HCT116 (cell line): ENCODE measurements around the gene FEM1B. TPM values are rescaled to one million over a fixed set of nuclear protein-coding genes. Genes with fewer than 3 reads are reported as not detected.

Source experiments
- ATAC-seq: fragments of 200-7000 bp; cut with Tn5 transposase; 2 replicates; pipeline ENCODE4 v1.9.1; 2020; ENCODE audit warnings: mild to moderate bottlenecking, moderate library complexity
- BruUV-seq: library from RNA; stranded (reverse); fragments of 400-500 nt; replicated peaks from 2 replicates; lab custom pipeline; 2021; lab: Mats Ljungman, UMichigan
- CTCF ChIA-PET: fragments of 300-600 bp; sonication (Branson Sonifier 250); formaldehyde crosslinking; loops from one replicate; lab custom pipeline; 2021; ENCODE audit warnings: antibody characterized with exemption; lab: Charles Lee
- POLR2A ChIA-PET: fragments of 300-600, 350-600 bp; sonication (Branson Sonifier 250); formaldehyde crosslinking; loops from one replicate; lab custom pipeline; 2021; ENCODE audit warnings: antibody characterized with exemption; lab: Charles Lee
- RAD21 ChIA-PET, 2 experiments: fragments of 300-600 bp; sonication (Branson Sonifier 250); formaldehyde crosslinking; loops; one replicate each; lab custom pipeline; 2023; ENCODE audit warnings: low total read pairs in 2 of 2; ENCODE audit not compliant: uncharacterized antibody in 2 of 2, unreplicated experiment in 2 of 2, low non-redundant PET in 1 of 2; lab: Charles Lee
- DNase-seq: peaks from one replicate; pipeline ENCODE4 v3.0.0-alpha.2; 2010; ENCODE audit warnings: low read depth, low spot score
- H2AFZ ChIP-seq: fragments of 200-600 bp; shearing (Covaris generic), sonication (generic); 2 replicates; pipeline ENCODE4 v1.6.1; 2017; ENCODE audit warnings: low read depth, mixed run types, mixed read lengths, antibody characterized with exemption, low read length; ENCODE audit not compliant: poor library complexity, severe bottlenecking
- H3K27ac ChIP-seq: 2 replicates; pipeline ENCODE4 v1.5.1; 2012; ENCODE audit warnings: low read depth, low read length
- H3K27me3 ChIP-seq: fragments of 200-600 bp; sonication (generic); 2 replicates; pipeline ENCODE4 v1.6.1; 2016; ENCODE audit warnings: mixed run types, low read length, mixed read lengths; ENCODE audit not compliant: insufficient read depth
- H3K36me3 ChIP-seq, 2 experiments: fragments of 200-500 bp in 1 of 2; fragments of 200-600 bp in 1 of 2; sonication (Bioruptor generic) in 1 of 2; sonication (generic) in 1 of 2; 2 replicates each; pipeline versions ENCODE4 v1.5.1 to v1.6.1; 2014 to 2016; ENCODE audit warnings: low read length in 2 of 2, inconsistent platforms in 1 of 2, mixed read lengths in 1 of 2, mixed run types in 1 of 2; ENCODE audit not compliant: insufficient read depth in 2 of 2, control insufficient read depth in 1 of 2
- H3K4me1 ChIP-seq, 2 experiments: fragments of 200-600 bp in 1 of 2; sonication (generic) in 1 of 2; 2 replicates each; pipeline versions ENCODE4 v1.5.1 to v1.6.1; 2012 to 2017; ENCODE audit warnings: low read length in 2 of 2, inconsistent platforms in 1 of 2, mild to moderate bottlenecking in 1 of 2, mixed read lengths in 1 of 2, mixed run types in 1 of 2, moderate library complexity in 1 of 2; ENCODE audit not compliant: insufficient read depth in 2 of 2, control insufficient read depth in 1 of 2
- H3K4me2 ChIP-seq: fragments of 200-600 bp; sonication (generic); 2 replicates; pipeline ENCODE4 v1.6.1; 2017; ENCODE audit warnings: mixed run types, low read length, mixed read lengths
- H3K4me3 ChIP-seq, 2 experiments: fragments of 200-600 bp in 1 of 2; sonication (generic) in 1 of 2; replicated peaks in 1 of 2; 2 replicates each; pipeline ENCODE4 v1.5.1; 2011 to 2016; ENCODE audit warnings: low read length in 2 of 2, control low read depth in 1 of 2, low read depth in 1 of 2, mild to moderate bottlenecking in 1 of 2, mixed read lengths in 1 of 2, mixed run types in 1 of 2
- H3K79me2 ChIP-seq: fragments of 200-600 bp; sonication (generic); 2 replicates; pipeline ENCODE4 v1.6.1; 2017; ENCODE audit warnings: mild to moderate bottlenecking, mixed run types, low read length, moderate library complexity, mixed read lengths; ENCODE audit not compliant: insufficient read depth
- H3K9ac ChIP-seq: fragments of 200-600 bp; sonication (generic); 2 replicates; pipeline ENCODE4 v1.6.1; 2016; ENCODE audit warnings: low read length, mixed read lengths
- H3K9me2 ChIP-seq: fragments of 200-600 bp; sonication (generic), shearing (Covaris generic); 2 replicates; pipeline ENCODE4 v1.6.1; 2017; ENCODE audit warnings: mixed run types, mild to moderate bottlenecking, moderate library complexity; ENCODE audit not compliant: insufficient read depth
- H3K9me3 ChIP-seq, 2 experiments: fragments of 200-500 bp in 1 of 2; fragments of 200-600 bp in 1 of 2; sonication (Bioruptor generic) in 1 of 2; sonication (generic) in 1 of 2; 2 replicates each; pipeline ENCODE4 v1.6.1; 2014 to 2017; ENCODE audit warnings: low read length in 2 of 2, mixed read lengths in 2 of 2, inconsistent platforms in 1 of 2, low read depth in 1 of 2, mild to moderate bottlenecking in 1 of 2, mixed run types in 1 of 2, moderate library complexity in 1 of 2; ENCODE audit not compliant: control insufficient read depth in 1 of 2, insufficient read depth in 1 of 2
- H4K20me1 ChIP-seq: fragments of 200-600 bp; sonication (generic), shearing (Covaris generic); 2 replicates; pipeline ENCODE4 v1.6.1; 2017; ENCODE audit warnings: mixed run types, mild to moderate bottlenecking, moderate library complexity; ENCODE audit not compliant: insufficient read depth
- ATF3 ChIP-seq: IDR thresholded peaks from 2 replicates; pipeline ENCODE4 v1.6.1; 2012
- EGR1 ChIP-seq: IDR thresholded peaks from 2 replicates; pipeline ENCODE4 v1.6.1; 2012; ENCODE audit warnings: low read depth
- ELF1 ChIP-seq: IDR thresholded peaks from 2 replicates; pipeline ENCODE4 v1.6.1; 2012; ENCODE audit warnings: low read depth, borderline replicate concordance
- EZH2 ChIP-seq: fragments of 200-600 bp; sonication (generic); IDR thresholded peaks from 2 replicates; pipeline ENCODE4 v1.6.1; 2017; ENCODE audit warnings: antibody characterized with exemption, mixed run types
- EZH2phosphoT487 ChIP-seq: fragments of 200-600 bp; IDR thresholded peaks from 2 replicates; pipeline ENCODE4 v1.6.1; 2018; ENCODE audit warnings: antibody characterized with exemption, borderline replicate concordance
- FOSL1 ChIP-seq: IDR thresholded peaks from 2 replicates; pipeline ENCODE4 v1.6.1; 2012; ENCODE audit warnings: low read depth
- JUND ChIP-seq: IDR thresholded peaks from 2 replicates; pipeline ENCODE4 v1.6.1; 2012
- POLR2A ChIP-seq: IDR thresholded peaks from 2 replicates; pipeline ENCODE4 v1.7.0; 2011; ENCODE audit warnings: borderline replicate concordance; ENCODE audit not compliant: insufficient read depth, insufficient read length; ENCODE audit errors: extremely low read depth
- POLR2AphosphoS5 ChIP-seq: IDR thresholded peaks from 2 replicates; pipeline ENCODE4 v1.6.1; 2011; ENCODE audit warnings: mild to moderate bottlenecking, low read depth, low read length, moderate library complexity
- REST ChIP-seq: IDR thresholded peaks from 2 replicates; pipeline ENCODE4 v1.6.1; 2012; ENCODE audit warnings: low read depth
- SRF ChIP-seq: IDR thresholded peaks from 2 replicates; pipeline ENCODE4 v1.6.1; 2012; ENCODE audit warnings: low read depth
- TCF7L2 ChIP-seq: IDR thresholded peaks from 2 replicates; pipeline ENCODE4 v1.7.0; 2011; ENCODE audit warnings: borderline replicate concordance, inconsistent platforms; ENCODE audit not compliant: insufficient read depth, insufficient read length; ENCODE audit errors: extremely low read depth
- YY1 ChIP-seq: IDR thresholded peaks from 2 replicates; pipeline ENCODE4 v1.6.1; 2011; ENCODE audit warnings: low read length, low read depth, moderate library complexity, mild to moderate bottlenecking; ENCODE audit not compliant: insufficient replicate concordance; ENCODE audit errors: extremely low read depth
- ZBTB33 ChIP-seq: IDR thresholded peaks from 2 replicates; pipeline ENCODE4 v1.6.1; 2011; ENCODE audit warnings: mild to moderate bottlenecking, low read length, moderate library complexity; ENCODE audit not compliant: insufficient replicate concordance; ENCODE audit errors: extremely low read depth
- ZFX ChIP-seq: fragments of 450-650 bp; IDR thresholded peaks from 2 replicates; pipeline ENCODE4 v1.6.1; 2017
- ZNF274 ChIP-seq: fragments of 200-500 bp; sonication (Bioruptor generic); IDR thresholded peaks from 2 replicates; pipeline ENCODE4 v1.6.1; 2014; ENCODE audit warnings: mild to moderate bottlenecking, low read depth, low read length, inconsistent platforms
- intact Hi-C: fragments of 100-400 bp; cut with micrococcal nuclease; formaldehyde crosslinking; loops from 2 replicates; pipeline ENCODE4 v1.10.0; 2022
- total RNA-seq: library from RNA; stranded (reverse); gene quantifications from one replicate; pipeline ENCODE4 v1.2.1, GENCODE V29; 2021; ENCODE audit not compliant: unreplicated experiment

The FEM1B gene
- total RNA-seq, 1 experiment from 2014 or later: 39.7 TPM

- BruUV-seq: no TSS peak
- no peak overlapping the region for H2AFZ ChIP-seq
- intact Hi-C loops: loop anchor here (2.0 kb wide), 1 partner anchor 243 kb away; no protein-coding TSS in a partner anchor
Measured at GRCh38 chr15:68307131-68307928, 29.8 kb downstream of the FEM1B start.

More at GRCh38 chr15:68307131-68307928, 29.8 kb downstream of the FEM1B start:
- no peak overlapping the region for H3K27ac ChIP-seq
- H3K9ac ChIP-seq: no peak overlapping the region
- ChIA-PET POLR2A (interaction anchor here (1.1 kb wide), 1 partner anchor 55 kb away, joined by 3 read pairs; no protein-coding TSS in a partner anchor), RAD21 (interaction anchor here (0.6 to 2.6 kb wide), 11 partner anchors 30 to 457 kb away, joined by 3 to 19 read pairs (median 3); partner anchors contain the start of gene FEM1B (in 1 of the 2)), CTCF (interaction anchor here (0.7 to 3.1 kb wide), 27 partner anchors 9 to 618 kb away, joined by 3 to 71 read pairs (median 6); partner anchors contain the start of gene FEM1B)
- H3K4me1 ChIP-seq: peaks cover 0 to 33% of the 10 kb centered on the region in 2 experiments; a peak in 3 of 4 replicates
- H3K9me3 ChIP-seq: no peaks in the 10 kb centered on the region
- H3K9me2 ChIP-seq: no peaks in the 10 kb centered on the region
- DNase-seq (no peak), ATAC-seq (no peak)
- no peaks in the 10 kb centered on the region for H3K27me3 ChIP-seq
- no peak overlapping the region for H3K4me2 ChIP-seq
- no peaks in the 10 kb centered on the region for H4K20me1 ChIP-seq
- H3K4me3 ChIP-seq: no peak overlapping the region
- no peaks in the 10 kb centered on the region for H3K79me2 ChIP-seq
- no peaks in the 10 kb centered on the region for H3K36me3 ChIP-seq
- TF ChIP-seq JUND (no peak), EZH2phosphoT487 (no peak), ZNF274 (no peak), FOSL1 (no peak), EZH2 (no peak), POLR2A (no peak), EGR1 (no peak), YY1 (no peak), SRF (no peak), ELF1 (no peak), ZFX (no peak), ZBTB33 (no peak), REST (no peak), POLR2AphosphoS5 (no peak), TCF7L2 (no peak), ATF3 (no peak)
- TF ChIP-seq, all 23 proteins: peak for 0
